HS-5 (cell line): ENCODE measurements around the gene MAJIN.

ENCODE experiments used
- DNase-seq: peaks from one replicate; pipeline ENCODE4 v3.0.0-alpha.2; 2012; ENCODE audit warnings: low read depth

MAJIN gene

DNA sequence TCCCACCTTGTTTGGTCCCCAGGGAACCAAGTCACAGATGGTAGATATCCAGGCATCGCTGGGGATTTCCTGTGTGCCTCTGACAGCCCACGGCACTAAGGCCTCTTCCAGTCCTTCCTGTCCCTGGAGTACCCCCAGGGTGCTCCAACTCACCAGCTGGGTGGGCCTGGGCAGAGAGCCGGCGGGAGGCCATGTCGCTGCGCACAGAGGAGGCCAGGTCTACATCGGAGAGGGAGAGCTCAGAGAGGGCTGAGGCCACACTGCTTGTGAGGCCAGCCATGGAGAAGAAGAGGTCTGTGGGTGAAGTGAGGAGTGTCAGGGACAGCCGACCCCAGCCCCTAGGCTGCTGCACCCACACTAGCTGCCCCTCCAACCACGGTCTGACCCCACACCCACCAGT, 60.2 kb downstream of the MAJIN start:
- DNase-seq = no peak

DNA sequence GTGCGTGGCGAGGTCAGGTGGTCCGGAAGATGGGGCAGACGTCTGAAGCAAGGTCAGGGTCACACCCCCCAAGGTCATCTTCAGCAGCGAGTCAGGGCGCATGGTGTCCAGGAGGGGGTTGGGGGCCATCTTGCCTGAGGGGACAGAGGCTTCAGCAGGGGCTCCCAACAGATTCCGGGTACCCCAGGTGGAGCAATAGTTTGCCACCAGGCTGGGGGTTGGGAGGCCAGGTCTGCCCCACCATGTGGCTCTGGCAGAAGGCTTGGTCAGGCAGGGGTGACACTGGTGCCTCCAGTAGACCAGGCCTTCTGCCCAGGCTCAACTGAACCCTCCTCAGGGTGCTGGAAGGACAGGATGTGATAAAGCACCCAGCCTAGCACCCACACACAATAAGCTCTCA, 60.8 kb downstream of the MAJIN start:
- DNase-seq = no peak

DNA sequence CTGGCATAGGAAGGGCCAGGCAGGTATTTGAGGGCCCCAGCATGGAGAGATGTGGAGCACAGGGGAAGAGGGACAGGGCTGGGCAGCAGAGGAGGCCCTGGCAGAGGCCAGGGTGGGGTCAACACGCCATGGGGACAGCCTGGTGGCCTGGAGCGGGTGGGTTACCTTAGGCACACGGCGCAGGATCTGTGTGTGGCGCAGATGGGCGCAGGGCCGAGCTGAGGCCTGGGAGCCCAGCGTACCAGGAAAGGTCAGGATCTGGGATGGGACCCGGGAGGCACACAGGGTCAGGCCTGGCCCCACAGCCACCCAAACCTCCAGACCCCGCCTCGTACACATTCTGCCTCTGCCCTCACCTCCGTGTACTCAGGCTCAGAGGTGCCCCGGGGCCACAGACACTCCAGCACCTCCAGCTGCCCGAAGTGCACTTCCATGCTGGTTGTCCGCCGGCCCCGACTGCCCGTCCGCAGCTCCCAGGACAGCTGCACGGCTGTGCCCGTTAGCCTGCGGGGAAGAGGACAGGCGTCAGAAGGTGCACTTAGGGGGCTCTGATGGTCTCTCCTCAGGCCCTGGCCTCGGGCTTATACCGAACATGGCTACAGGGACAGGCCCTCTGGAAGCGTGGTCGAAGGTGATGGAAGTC, 61.3 kb downstream of the MAJIN start:
- DNase-seq = no peak

DNA sequence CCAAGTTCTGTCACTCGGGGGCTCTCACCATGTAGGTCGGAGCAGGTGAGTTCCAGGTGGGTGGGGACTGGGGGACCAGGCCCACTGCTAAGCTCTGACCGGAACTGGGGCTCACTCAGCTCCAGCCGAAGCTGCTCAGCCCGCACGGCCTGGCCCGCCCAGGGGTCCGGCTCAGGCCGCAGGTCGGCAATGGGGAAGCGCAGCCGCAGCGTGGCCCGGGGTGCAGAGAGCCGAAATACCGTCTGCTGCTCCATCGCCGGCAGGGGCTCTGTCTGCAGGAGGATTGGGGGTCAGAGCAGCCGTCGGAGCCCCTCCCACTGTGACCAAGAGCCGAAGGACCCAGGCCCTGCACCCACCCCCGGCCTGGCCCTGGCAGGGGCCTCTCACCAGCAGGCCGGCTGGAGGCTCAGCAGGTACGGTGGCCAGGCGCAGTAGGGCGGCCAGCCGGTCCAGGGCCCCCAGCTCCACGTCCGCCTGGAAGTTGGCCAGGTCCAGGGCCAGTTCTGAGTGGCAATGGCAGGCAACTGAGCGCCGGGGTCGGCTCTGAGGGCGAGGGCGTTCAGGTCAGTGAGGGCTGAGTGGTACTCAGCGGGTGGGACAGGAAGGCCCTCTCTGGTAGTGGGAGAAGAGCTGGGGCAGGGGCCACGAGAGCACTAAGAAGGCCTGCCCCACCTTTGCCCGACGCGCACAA, 62.1 kb downstream of the MAJIN start:
- no peak for DNase-seq

DNA sequence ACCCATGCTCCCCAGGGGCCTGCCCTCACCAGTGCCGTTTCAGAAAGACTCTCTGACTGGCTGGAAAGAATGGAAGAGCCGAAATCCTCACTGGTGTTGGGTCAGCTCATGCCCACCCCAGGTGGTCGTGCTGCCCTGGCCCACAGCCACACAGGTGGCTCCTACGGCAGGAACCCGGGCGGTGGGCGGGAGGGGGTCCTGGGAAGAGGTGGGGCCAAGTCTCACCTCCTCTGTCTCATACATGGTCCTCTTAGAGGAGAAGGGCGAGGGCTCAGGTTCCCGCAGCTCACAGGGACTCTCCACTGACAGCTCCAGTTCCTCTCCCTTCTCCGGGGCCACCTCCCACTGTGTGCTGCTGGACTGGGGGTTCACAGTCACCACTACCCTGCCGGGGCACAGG, 63.1 kb downstream of the MAJIN start:
- no peak for DNase-seq

DNA sequence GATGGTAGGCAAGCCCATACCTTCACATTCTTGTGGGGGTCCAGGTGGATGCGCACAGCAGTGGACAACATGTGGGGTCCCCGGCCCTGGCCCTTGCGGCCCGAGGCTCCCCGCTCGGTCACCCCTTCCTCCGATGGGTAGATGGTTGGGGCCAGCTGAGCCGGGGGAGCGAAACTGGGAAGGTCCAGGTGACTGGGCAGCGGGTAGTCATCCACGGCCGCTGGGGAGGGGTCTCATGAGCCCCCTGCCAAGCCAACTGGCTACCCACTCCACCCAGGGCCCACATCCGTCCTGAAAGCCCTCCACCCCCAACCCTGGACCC, 65.6 kb downstream of the MAJIN start:
- DNase-seq = no peak

DNA sequence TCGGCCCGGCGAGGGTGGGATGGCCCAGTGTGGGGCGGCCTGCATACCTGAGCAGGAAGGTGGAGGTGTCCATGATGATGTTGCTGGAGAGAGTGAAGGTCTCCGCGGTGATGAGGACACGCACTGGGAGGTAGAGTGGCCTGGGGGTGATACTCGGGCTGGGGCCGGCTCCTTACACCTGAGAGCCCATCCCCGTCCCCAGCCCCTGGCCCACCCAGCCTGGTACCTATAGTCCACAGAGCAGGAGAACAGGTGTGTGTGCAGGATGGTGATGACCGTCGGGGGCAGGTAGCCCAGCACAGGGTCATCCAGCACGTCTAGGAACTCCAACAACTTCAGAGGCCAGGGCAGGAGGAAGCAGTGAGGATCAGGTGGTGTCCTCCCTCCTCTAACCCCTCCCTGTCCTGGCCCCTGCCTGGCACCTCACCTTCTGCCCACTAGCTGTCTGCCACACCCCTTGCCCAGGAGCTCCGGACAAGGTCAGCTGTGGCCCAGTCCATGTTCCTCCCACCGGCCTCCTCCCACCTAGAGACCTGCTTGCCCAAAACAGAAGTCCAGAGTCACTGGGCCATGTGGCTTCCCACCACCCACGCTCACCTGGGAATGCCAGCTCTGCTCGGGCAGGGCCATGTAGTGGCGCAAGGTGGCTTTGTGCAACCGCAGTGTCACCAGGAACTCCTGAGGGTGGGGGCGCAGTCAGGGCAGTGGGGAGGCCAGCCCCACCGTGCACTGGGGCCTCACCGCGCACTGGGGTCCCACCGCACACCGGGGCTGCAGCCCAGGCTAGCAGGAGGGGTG, 66.2 kb downstream of the MAJIN start:
- no peak for DNase-seq

DNA sequence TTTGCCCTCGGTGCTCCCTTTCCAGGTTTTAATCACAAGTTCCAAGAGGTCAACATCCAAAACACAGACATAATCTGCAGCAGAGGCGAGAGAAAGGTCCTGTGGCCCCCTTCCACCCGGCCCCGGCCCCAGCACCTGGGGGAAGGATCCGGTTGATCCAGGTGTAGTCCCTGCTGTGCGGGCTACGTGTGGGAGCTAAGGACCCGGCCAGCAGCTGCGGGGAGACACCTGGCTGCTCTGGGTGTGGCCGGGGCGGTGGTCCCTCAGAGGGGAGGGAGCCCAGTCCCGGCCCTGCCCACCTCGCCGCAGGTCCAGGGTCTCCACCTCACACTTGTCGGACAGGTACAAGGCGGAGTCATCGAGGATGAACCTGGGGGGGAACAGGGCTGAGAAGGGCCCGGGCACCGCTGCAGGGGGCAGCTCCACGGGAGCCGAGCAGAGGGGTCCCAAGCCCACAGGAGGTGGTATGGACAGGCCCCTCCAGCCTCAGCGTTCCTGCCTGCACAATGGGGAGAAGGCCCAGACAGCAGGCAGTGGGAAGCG, 68.5 kb downstream of the MAJIN start:
- no peak for DNase-seq

DNA sequence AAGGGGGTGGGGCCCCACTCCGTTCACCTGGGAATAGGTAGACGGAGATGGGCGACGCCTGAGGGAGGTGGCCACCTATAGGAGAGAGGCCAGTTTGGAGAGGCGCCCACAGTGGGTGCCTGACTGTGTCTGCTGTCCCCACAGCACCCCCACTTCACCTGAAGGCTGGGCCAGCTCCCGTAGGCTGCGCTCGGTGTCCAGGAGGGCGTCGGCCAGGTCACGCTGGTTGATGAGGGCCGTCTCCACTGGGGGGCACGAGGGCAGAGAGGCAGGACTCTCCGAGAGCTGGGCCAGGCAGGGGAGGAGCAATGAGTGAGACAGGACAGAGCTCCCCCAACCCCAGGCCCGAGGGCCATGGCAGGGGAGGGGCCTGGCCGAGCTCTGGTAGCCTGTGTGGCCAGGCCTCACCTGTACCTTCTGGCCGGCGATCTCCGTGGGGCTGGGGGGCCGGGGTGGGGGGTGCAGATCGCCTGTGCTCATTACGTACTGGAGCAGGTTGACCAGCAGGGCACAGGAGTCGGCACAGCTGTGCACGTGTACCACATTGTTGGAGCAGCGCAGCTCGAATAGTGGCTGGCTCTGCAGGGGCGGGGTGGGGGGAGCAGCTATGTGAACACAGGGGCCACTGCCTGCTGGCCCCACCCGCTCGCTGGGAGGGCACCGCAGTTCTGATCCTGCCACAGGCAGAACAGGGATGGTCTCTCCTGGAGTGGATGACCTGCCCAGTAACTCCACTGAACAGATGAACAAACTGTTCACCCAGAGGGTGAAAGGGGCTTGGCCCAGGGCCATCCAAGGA, 69.6 kb downstream of the MAJIN start:
- no peak for DNase-seq

DNA sequence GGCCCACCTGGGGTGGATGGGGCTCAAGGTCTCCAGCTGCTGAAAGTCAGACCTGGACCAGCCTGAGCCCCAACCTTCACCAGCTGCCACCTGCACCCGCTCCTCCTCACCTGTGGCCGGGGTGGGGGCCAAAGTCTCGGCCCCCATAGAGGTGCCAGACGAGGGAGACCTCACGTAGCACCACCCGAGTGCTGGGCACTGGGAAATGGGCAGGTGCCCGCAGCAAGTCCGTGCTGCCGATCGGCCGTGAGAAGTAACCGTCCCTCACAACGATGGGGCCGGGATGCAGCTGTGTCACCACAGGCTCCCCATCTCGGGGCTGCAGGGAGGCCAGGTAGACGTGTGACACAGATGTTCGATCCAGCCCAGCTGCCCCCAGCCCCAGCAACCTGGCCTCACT, 71.1 kb downstream of the MAJIN start:
- no peak for DNase-seq

DNA sequence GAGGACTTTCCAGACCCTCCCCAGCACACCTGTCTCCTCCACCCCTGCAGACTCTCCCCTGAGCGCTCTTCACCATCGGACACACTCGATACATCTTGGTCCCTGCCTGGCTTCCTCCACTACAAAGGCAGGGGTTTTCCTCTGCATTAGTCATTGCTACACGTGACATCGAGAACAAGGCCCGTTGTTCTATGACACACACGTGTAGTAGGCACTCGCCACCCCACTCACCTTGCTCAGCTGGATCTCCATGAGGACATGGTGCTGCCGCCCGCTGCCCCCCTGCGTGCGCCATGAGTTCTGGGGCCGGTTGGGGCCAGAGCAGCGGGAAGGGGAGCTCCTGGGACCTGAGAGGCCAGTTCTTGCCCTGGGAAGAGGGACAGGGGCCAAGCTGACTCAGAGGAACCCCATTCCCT, 71.6 kb downstream of the MAJIN start:
- no peak for DNase-seq

DNA sequence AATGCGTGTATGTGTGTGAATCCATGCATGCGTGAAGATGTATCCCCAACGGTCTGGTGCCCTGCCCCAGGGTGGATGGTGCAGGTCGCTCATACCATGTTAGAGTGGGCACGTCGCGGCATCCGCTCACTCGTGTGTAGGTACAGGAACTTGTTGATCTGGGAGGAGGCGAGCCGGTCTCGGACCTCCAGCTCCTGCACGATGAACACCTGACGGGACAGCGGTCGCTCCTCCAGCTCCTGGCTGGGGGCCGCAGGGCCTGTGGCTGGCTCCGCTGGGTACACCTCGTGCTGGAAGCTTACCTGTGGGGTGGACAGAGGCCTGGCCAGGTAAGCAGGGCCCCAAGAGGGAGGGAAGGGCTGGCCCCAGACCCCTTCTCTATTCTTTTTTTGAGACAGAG, 73.4 kb downstream of the MAJIN start:
- DNase-seq = no peak

DNA sequence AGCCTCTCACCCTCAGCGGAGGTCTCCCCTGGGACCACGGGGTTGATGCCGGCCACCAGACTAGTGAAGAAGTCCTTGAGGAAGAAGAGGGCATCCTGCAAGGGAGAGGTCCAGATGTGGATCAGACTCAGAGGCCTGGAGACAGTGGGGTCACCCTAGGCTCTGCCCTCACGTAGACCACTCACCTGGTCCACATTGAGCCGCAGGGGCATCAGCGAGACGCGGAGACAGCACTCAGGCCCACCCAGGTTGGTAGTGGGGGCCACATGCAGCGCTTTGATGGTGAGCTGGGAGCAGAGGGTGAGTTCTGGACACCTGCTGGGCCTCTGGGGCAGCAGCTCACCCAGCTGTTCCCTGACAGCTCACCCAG, 73.8 kb downstream of the MAJIN start:
- DNase-seq = no peak

DNA sequence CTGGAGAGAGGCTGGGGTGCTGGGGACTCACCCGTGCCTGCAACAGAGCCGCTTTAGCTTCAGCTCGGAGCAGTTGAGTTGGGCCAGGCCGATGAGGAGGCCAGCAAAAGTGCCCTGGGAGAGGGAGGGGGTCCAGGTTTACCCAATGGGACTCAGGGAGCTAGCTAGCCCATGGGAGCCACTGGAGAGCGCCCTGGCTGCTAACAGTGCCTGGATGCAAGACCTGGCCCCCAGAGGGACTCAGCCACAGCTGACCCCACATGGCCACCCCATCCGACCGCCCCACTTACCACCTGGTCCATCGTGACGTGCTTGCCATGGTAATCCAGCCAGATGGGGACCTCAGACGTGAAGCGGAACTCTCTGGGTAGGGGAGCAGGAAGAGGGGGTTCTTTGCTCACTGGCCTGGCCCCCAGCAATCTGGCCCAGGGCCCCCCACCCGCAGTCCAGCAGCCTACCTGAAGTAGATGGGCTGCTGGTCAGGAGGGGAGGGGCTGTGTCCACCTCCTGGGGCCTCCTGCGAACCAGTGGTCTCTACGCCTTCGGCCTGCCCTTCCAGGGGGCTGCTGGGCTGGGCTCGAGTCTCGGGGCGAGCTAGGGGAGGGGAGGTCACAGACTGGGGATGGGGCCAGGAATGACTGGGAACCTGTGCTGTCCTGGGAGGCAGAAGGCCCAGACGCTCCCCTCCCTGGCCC, 74.4 kb downstream of the MAJIN start:
- no peak for DNase-seq

DNA sequence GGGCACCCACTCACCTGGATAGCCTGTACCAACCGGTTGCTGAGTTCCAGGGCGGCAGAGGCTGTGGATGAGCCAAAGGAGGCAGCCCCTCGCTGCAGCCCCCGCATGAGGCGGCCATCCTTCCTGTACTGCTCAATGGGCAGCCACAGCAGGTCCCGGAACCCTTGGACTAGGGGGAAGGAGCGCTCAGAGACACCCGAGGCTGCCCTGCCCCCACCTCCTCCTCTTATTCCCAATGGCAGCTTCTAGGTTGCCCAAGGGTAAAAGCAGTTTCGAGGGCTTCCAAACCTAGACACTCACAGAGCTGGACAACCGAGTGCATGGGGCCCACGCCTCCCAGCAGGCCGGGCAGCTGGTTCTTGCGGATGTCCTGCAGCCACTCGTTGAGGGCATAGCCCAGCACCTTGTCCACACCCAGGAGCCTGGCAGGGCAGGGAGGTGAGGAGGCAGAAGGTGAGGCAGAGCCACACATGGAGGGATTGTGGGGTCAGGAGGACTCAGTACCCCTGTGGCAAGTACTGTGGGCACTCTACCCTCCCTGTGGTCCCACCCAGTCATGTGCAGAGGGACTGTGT, 75.4 kb downstream of the MAJIN start:
- DNase-seq = no peak

DNA sequence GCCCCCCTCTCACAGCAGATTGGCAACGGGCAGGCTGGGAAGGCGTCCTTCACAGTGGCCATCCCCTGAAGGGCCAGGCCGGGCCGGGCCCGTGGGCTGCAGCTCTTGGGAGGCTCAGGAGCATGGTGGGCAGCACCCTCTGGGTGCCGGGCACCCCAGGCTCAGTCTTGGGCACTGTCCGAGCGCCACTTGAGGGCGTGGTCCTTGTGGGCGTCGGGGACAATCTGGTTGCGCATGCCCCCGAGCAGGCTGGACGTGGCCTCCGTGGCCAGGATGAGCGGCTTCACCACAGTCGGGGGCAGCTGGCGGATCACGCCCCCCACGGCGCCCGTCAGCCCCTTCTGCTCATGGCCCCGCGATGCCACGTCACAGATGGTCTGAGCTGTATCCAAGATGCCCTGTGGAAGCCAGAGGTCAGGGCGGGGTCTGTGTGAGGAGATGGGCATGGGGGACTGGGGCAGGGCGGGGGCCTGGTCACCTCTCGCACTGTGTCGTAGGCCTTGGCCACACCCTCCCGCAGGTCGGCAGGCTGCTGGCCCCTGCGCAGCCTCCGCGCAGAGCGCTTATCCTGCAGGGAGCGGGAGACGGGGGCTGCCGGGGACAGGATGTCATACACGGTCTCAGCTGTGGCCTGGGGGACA, 77.0 kb downstream of the MAJIN start:
- DNase-seq = no peak

DNA sequence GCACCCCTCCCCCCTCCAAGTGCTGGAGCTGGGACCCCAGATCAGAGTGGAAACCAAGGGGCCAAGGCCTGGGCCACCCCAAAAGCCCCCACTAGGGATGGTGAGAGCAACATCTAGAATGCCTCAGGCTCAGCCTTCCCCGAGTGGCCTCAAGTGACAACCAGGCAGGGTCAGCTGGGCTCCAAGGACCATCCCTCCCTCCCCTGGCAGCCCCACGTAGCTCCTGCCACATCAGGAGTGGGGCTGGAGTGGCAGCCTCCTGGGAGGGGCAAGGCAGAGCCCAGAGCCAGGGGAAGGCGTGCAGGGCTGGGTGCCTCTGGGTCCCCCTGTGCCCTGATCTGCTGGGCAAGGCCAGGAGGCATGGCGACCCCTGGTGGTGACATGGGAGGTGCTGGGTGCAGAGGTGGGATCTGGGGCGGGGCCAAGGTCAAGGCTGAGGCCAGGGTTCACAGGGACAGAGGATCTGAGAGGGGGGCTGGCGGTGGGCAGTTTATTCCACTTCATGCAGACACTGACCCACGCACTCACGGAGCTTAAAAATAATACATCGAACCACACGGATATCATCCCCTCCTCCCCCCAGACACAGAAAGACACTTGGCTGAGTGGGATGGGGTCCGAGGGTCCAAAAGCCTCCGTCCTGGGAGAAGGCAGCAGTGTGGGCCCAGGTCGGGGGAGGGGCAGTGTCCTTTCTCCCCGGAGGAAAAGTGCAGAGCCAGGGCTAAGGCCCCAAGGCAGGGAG, 77.7 kb downstream of the MAJIN start:
- no peak for DNase-seq

DNA sequence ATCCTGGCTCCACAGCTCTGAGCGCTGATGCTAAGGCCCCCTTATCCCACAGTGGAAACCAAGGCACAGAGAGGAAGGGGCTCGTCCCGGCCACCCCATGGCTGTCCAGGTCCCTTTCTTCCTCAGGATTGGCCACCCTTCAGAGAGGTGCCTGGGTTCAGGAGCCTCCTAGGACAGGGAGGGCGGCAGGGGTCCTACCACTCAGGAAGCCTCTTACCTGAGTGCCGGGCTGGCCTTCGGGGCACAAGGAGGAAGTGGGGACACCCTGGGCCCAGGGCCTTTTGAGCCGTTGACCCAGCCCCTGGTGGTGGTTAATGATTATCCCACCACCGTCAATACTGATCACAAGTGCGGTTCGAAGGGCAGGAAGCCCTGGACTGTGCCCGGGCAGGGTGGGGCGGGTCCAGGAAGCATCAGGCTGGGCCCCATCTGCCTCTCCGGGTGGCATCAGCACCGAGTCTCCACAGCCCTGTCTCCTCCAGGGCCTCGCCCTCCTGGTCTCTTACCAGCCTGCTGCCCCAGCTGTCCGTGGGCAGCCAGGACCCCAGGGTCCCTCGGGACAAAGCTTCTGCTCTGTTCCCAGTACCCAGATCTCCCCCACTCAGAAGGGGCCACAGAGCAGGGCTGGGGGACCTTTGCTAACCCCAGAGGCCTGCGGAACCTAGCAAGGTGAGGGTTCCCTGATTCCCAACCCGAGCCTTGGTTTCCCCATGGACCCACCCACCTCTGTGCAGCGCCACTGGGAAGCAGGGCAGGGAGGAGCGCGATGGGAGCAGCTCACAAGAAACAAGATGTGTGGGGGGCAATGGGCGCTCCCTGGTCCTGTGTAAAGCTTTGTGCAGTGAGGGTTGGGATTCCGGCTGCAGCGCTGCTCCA, 78.5 kb downstream of the MAJIN start:
- no peak for DNase-seq

DNA sequence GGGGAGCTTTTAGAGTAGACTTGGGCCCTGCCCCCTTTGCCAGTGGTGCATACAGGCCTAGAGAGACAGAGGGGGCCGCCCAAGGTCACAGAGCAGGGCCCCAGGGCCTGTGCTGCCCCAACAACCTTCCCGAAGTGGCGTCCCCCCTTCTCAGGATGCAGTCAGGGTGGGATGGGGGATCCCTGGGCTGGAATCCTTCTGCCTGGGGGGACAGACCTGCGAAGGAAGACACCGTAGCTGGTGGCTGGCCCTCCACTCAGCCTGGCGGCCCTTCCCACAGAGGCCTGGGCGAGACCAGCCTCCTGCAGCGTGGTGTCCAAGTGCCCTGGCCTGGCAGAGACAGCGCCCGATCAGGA, 79.1 kb downstream of the MAJIN start:
- no peak for DNase-seq
